ENCODE data around the gene IPCEF1. TPM values are rescaled to one million over a fixed set of nuclear protein-coding genes. Genes with fewer than 3 reads are reported as not detected.

IPCEF1 gene
- total and polyA plus RNA-seq, 2 experiments from 2014 or later, result 0.80 TPM; not detected in 1

GRCh38 chr6:154285826-154286225 lies 70.8 kb downstream of the IPCEF1 start:
- WGBS (ENCODE audit: low lambda C conversion rate, missing lambda C conversion rate), result 75% methylated on average over 1 of the region's 1 CpG

GRCh38 chr6:154284313-154284853 lies 72.2 kb downstream of the IPCEF1 start:
- Histone ChIP-seq H3K27me3 (no peaks in the 10 kb centered on the region), H3K4me1 (ENCODE audit: insufficient read depth) (no peaks in the 10 kb centered on the region), H2AFZ (no peak overlapping the region), H4K20me1 (ENCODE audit: insufficient read depth, poor library complexity, severe bottlenecking) (no peaks in the 10 kb centered on the region), H3K36me3 (replicated peaks; ENCODE audit: insufficient read depth, low read depth) (no peaks in the 10 kb centered on the region), H3K4me3 (no peak overlapping the region), H3K27ac (no peak overlapping the region), H3K9me3 (ENCODE audit: low read depth) (no peaks in the 10 kb centered on the region), H3K79me2 (no peaks in the 10 kb centered on the region), H3K4me2 (no peak overlapping the region), H3K9me2 (replicated peaks; ENCODE audit: insufficient read depth) (no peaks in the 10 kb centered on the region)
- TF ChIP-seq CTCF (IDR thresholded peaks at IDR 0.05; ENCODE audit: poor library complexity) (no peak), EZH2 (IDR thresholded peaks at IDR 0.05; ENCODE audit: borderline replicate concordance) (no peak), EZH2phosphoT487 (IDR thresholded peaks at IDR 0.05; ENCODE audit: low read depth, severe bottlenecking, unreplicated experiment) (no peak)
- DNase-seq (ENCODE audit: low spot score), result no peak
- WGBS (ENCODE audit: low lambda C conversion rate, missing lambda C conversion rate), result 97% methylated on average over 7 of the region's 7 CpGs

More at GRCh38 chr6:154285826-154286225, 70.8 kb downstream of the IPCEF1 start:
- Histone ChIP-seq H3K9me2 (replicated peaks; ENCODE audit: insufficient read depth) (no peaks in the 10 kb centered on the region), H3K4me2 (no peak overlapping the region), H3K27me3 (no peaks in the 10 kb centered on the region), H2AFZ (no peak overlapping the region), H3K79me2 (no peaks in the 10 kb centered on the region), H3K9me3 (ENCODE audit: low read depth) (no peaks in the 10 kb centered on the region), H3K36me3 (replicated peaks; ENCODE audit: insufficient read depth, low read depth) (no peaks in the 10 kb centered on the region), H3K4me1 (ENCODE audit: insufficient read depth) (no peaks in the 10 kb centered on the region), H3K4me3 (no peak overlapping the region), H4K20me1 (ENCODE audit: insufficient read depth, poor library complexity, severe bottlenecking) (no peaks in the 10 kb centered on the region), H3K27ac (no peak overlapping the region)
- TF ChIP-seq EZH2phosphoT487 (IDR thresholded peaks at IDR 0.05; ENCODE audit: low read depth, severe bottlenecking, unreplicated experiment), result no peak
- no peak for TF ChIP-seq CTCF (IDR thresholded peaks at IDR 0.05; ENCODE audit: poor library complexity)
- no peak for TF ChIP-seq EZH2 (IDR thresholded peaks at IDR 0.05; ENCODE audit: borderline replicate concordance)
- DNase-seq (ENCODE audit: low spot score), result no peak

- Histone ChIP-seq H4K20me1 (ENCODE audit: insufficient read depth, poor library complexity, severe bottlenecking) (no peaks in the 10 kb centered on the region), H3K4me1 (ENCODE audit: insufficient read depth) (no peaks in the 10 kb centered on the region), H2AFZ (no peak overlapping the region), H3K79me2 (no peaks in the 10 kb centered on the region), H3K9me3 (ENCODE audit: low read depth) (no peaks in the 10 kb centered on the region), H3K27ac (no peak overlapping the region), H3K36me3 (replicated peaks; ENCODE audit: insufficient read depth, low read depth) (no peaks in the 10 kb centered on the region), H3K4me3 (no peak overlapping the region), H3K4me2 (no peak overlapping the region), H3K27me3 (no peaks in the 10 kb centered on the region), H3K9me2 (replicated peaks; ENCODE audit: insufficient read depth) (no peaks in the 10 kb centered on the region)
- no peak for TF ChIP-seq EZH2 (IDR thresholded peaks at IDR 0.05; ENCODE audit: borderline replicate concordance)
- TF ChIP-seq CTCF (IDR thresholded peaks at IDR 0.05; ENCODE audit: poor library complexity), result no peak
- no peak for TF ChIP-seq EZH2phosphoT487 (IDR thresholded peaks at IDR 0.05; ENCODE audit: low read depth, severe bottlenecking, unreplicated experiment)
- 89% methylated on average over 2 of the region's 2 CpGs for whole genome bisulfite sequencing (ENCODE audit: low lambda C conversion rate, missing lambda C conversion rate)
- DNase-seq (ENCODE audit: low spot score), result no peak
Measured at GRCh38 chr6:154280521-154280920, 76.1 kb downstream of the IPCEF1 start.
